ENCODE data around the gene ENTPD8. TPM values are rescaled to one million over a fixed set of nuclear protein-coding genes. Genes with fewer than 3 reads are reported as not detected.
"Not testable (repeated sequence)": the region's sequence is repeated elsewhere in the genome, so short reads cannot be mapped to it uniquely, and the experiment has no call there.

The ENTPD8 gene
- total RNA-seq, 2 experiments from 2014 or later, result not detected

DNA sequence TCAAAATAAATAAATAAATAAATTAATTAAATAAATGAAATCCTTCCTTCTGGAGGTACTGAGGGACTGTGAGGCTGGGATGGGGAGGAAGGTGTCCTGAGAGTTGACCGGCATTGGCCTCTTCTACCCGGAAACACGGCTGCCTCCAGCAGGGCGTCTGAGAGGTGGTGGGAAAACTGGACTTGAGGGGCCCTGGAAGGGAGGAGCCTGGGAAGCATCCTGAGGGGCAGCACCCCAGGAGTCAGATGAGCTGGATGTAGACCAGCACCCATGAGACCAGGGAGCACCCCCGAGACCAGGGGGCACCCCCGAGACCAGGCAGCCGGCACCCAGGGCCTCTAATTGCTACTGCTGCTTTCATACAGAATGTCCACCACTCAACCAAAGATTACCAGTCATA lies 26.7 kb upstream of the ENTPD8 start:
- no TSS peak for BruUV-seq (replicated peaks)
- ChIA-PET POLR2A (no interaction called here), CTCF (ENCODE audit: unreplicated experiment) (no interaction called here)
- H3K4me3 ChIP-seq (ENCODE audit: low read depth, low read length, poor library complexity, severe bottlenecking), result no peak overlapping the region
- no peak overlapping the region for H2AFZ ChIP-seq (ENCODE audit: low read length)
- no peak overlapping the region for H3K4me2 ChIP-seq (ENCODE audit: low read length)
- H3K9me2 ChIP-seq (ENCODE audit: insufficient read depth, low read length), result no peaks in the 10 kb centered on the region
- no peaks in the 10 kb centered on the region for H3K9me3 ChIP-seq (ENCODE audit: low read length)
- no peaks in the 10 kb centered on the region for H4K20me1 ChIP-seq (ENCODE audit: insufficient read depth, low read length)
- H3K36me3 ChIP-seq (ENCODE audit: insufficient read depth, low read length), result no peaks in the 10 kb centered on the region
- H3K79me2 ChIP-seq (ENCODE audit: insufficient read depth, low read depth, low read length), result no peaks in the 10 kb centered on the region
- H3K27ac ChIP-seq (ENCODE audit: low read depth, low read length, poor library complexity, severe bottlenecking), result no peak overlapping the region
- TF ChIP-seq, protein P1, sequence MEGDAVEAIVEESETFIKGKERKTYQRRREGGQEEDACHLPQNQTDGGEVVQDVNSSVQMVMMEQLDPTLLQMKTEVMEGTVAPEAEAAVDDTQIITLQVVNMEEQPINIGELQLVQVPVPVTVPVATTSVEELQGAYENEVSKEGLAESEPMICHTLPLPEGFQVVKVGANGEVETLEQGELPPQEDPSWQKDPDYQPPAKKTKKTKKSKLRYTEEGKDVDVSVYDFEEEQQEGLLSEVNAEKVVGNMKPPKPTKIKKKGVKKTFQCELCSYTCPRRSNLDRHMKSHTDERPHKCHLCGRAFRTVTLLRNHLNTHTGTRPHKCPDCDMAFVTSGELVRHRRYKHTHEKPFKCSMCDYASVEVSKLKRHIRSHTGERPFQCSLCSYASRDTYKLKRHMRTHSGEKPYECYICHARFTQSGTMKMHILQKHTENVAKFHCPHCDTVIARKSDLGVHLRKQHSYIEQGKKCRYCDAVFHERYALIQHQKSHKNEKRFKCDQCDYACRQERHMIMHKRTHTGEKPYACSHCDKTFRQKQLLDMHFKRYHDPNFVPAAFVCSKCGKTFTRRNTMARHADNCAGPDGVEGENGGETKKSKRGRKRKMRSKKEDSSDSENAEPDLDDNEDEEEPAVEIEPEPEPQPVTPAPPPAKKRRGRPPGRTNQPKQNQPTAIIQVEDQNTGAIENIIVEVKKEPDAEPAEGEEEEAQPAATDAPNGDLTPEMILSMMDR (conservative IDR thresholded peaks at IDR 0.05; ENCODE audit: low read length), result no peak
- TF ChIP-seq EZH2phosphoT487 (IDR thresholded peaks at IDR 0.05; ENCODE audit: borderline replicate concordance, low read depth, low read length), result no peak
- H3K4me1 ChIP-seq (ENCODE audit: insufficient read depth, low read length, poor library complexity, severe bottlenecking), result peaks cover 6% of the 10 kb centered on the region
- intact Hi-C loops (cut with micrococcal nuclease; ENCODE audit: unreplicated experiment), result no loop called here
- DNase-seq (ENCODE audit: low spot score), result no peak

DNA sequence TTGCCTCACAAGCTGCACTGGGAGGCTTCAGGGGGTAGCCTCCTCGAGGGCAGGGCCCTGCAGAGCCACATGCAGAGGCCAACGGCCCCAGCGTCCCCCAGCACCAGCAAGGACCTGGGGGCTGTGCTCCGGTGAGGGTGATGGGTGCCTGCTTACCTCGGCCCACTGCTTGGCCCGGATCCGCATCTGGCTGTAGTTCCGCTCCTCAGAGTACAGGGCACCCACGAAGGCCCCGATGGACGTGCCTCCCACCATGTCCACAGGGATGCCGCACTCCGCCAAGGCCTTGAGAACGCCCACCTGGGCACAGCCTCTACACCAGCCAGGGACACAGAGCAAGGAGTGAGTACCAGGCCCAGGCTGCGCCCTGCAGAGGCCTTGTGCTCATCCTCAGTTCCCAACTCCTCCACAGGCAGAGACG lies 26.0 kb upstream of the ENTPD8 start:
- POLR2A ChIA-PET, result no interaction called here

DNA sequence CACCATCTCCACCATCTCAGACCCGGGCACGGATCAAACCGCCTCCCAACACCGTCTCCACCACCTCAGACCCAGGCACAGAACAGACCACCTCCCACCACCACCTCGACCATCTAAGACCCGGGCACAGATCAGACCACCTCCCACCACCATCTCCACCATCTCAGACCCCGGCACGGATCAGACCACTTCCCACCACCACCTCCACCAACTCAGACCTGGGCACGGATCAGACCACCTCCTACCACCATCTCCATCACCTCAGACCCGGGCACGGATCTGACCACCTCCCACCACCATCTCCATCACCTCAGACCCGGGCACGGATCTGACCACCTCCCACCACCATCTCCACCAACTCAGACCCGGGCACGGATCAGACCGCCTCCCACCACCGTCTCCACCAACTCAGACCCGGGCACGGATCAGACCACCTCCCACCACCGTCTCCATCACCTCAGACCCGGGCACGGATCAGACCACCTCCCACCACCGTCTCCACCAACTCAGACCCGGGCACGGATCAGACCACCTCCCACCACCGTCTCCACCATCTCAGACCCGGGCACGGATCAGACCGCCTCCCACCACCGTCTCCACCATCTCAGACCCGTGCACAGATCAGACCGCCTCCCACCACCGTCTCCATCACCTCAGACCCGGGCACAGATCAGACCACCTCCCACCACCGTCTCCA lies 25.4 kb upstream of the ENTPD8 start:
- H4K20me1 ChIP-seq (ENCODE audit: insufficient read depth, low read length); H3K9me2 ChIP-seq (ENCODE audit: insufficient read depth, low read length); CTCF ChIA-PET (ENCODE audit: unreplicated experiment); BruUV-seq (replicated peaks); H3K4me2 ChIP-seq (ENCODE audit: low read length); DNase-seq (ENCODE audit: low spot score); H3K9me3 ChIP-seq (ENCODE audit: low read length); H3K27ac ChIP-seq (ENCODE audit: low read depth, low read length, poor library complexity, severe bottlenecking); H3K4me3 ChIP-seq (ENCODE audit: low read depth, low read length, poor library complexity, severe bottlenecking); H2AFZ ChIP-seq (ENCODE audit: low read length); H3K79me2 ChIP-seq (ENCODE audit: insufficient read depth, low read depth, low read length); POLR2A ChIA-PET; intact Hi-C loops (cut with micrococcal nuclease; ENCODE audit: unreplicated experiment); H3K36me3 ChIP-seq (ENCODE audit: insufficient read depth, low read length): not testable (repeated sequence)
- peaks cover 16% of the 10 kb centered on the region for H3K4me1 ChIP-seq (ENCODE audit: insufficient read depth, low read length, poor library complexity, severe bottlenecking)

More for the DNA sequence above, 26.0 kb upstream of the ENTPD8 start:
- DNase-seq (ENCODE audit: low spot score), result no peak
- H4K20me1 ChIP-seq (ENCODE audit: insufficient read depth, low read length), result no peaks in the 10 kb centered on the region
- no peak overlapping the region for H2AFZ ChIP-seq (ENCODE audit: low read length)
- no peaks in the 10 kb centered on the region for H3K79me2 ChIP-seq (ENCODE audit: insufficient read depth, low read depth, low read length)
- no peak overlapping the region for H3K4me2 ChIP-seq (ENCODE audit: low read length)
- no peak overlapping the region for H3K27ac ChIP-seq (ENCODE audit: low read depth, low read length, poor library complexity, severe bottlenecking)
- H3K36me3 ChIP-seq (ENCODE audit: insufficient read depth, low read length), result no peaks in the 10 kb centered on the region
- intact Hi-C loops (cut with micrococcal nuclease; ENCODE audit: unreplicated experiment), result no loop called here
- peaks cover 10% of the 10 kb centered on the region for H3K4me1 ChIP-seq (ENCODE audit: insufficient read depth, low read length, poor library complexity, severe bottlenecking)
- H3K9me3 ChIP-seq (ENCODE audit: low read length), result no peaks in the 10 kb centered on the region
- CTCF ChIA-PET (ENCODE audit: unreplicated experiment), result no interaction called here
- H3K9me2 ChIP-seq (ENCODE audit: insufficient read depth, low read length), result no peaks in the 10 kb centered on the region
- no TSS peak for BruUV-seq (replicated peaks)
- no peak overlapping the region for H3K4me3 ChIP-seq (ENCODE audit: low read depth, low read length, poor library complexity, severe bottlenecking)
- TF ChIP-seq, protein P1 (conservative IDR thresholded peaks at IDR 0.05; ENCODE audit: low read length), result no peak
- TF ChIP-seq EZH2phosphoT487 (IDR thresholded peaks at IDR 0.05; ENCODE audit: borderline replicate concordance, low read depth, low read length), result no peak
